HG03571 (cell line): ENCODE data around the gene BLCAP.
"Not testable (repeated sequence)": the region's sequence is repeated elsewhere in the genome, so short reads cannot be mapped to it uniquely, and the experiment has no call there.

Experiments used
- ATAC-seq: cut with Tn5 transposase; IDR thresholded peaks from one replicate; pipeline ENCODE4 v1.9.1; 2021; ENCODE audit not compliant: unreplicated experiment

Gene BLCAP

GRCh38 chr20:37558306-37558705 is 30.6 kb upstream of the BLCAP start:
- no peak for ATAC-seq

DNA sequence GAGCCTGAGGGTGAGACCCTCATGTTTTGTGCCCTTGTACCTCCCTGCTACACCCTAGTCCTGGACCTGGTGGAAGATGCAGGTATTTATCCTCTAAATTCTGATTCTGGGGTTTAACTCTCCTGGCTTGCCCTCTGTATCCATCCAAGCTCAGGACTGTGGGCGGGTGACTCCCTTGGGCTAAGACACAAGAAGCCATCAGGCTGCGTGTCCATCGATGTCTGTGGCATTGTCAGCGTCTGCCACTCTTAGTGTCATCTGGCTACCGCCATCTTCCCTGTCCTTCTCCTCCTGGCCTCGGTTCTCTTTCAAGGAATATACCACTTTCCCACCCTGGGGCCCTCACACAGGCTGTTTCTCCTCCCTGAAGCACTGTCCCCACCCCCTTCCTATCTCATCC is 28.9 kb upstream of the BLCAP start:
- ATAC-seq, result no peak

GRCh38 chr20:37554721-37555298 is 27.1 kb upstream of the BLCAP start:
- not testable (repeated sequence) for ATAC-seq

DNA sequence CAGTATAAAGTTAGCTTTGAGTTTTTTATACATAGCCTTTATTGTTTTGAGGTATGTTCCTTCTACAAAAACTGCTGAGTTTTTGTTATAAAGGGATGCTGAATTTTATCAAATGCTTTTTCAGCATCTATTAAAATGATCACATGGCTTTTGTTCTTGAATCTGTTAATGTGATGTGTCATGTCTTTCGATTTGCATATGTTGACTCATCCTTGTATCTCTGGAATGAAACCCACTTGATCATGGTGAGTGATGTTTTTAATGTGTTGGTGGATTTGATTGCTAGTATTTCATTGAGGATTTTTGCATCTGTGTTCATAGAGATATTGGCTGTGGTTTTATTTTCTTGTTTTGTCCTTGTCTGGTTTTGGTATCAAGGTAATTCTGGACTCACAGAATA is 24.7 kb upstream of the BLCAP start:
- no peak for ATAC-seq

GRCh38 chr20:37551660-37552059 is 24.0 kb upstream of the BLCAP start:
- not testable (repeated sequence) for ATAC-seq

DNA sequence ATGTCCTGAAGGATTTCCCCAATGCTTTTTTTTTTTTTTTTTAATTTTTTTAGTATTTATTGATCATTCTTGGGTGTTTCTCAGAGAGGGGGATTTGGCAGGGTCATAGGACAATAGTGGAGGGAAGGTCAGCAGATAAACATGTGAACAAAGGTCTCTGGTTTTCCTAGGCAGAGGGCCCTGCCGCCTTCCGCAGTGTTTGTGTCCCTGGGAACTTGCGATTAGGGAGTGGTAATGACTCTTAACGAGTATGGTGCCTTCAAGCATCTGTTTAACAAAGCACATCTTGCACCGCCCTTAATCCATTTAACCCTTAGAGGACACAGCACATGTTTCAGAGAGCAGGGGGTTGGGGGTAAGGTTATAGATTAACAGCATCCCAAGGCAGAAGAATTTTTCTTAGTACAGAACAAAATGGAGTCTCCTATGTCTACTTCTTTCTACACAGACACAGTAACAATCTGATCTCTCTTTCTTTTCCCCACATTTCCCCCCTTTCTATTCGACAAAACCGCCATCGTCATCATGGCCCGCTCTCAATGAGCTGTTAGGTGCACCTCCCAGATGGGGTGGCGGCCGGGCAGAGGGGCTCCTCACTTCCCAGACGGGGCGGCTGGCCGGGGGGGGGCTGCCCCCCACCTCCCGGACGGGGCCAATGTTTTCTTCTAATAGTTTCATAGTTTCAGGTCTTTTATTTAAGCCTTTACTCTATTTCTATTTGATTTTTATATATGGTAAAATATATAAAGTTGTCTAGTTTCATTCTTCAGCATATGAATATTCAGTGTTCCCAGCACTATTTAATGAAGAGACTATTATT is 22.6 kb upstream of the BLCAP start:
- not testable (repeated sequence) for ATAC-seq

- ATAC-seq, result no peak
These were observed 20.2 kb upstream of the BLCAP start for GRCh38 chr20:37547912-37548311.

DNA sequence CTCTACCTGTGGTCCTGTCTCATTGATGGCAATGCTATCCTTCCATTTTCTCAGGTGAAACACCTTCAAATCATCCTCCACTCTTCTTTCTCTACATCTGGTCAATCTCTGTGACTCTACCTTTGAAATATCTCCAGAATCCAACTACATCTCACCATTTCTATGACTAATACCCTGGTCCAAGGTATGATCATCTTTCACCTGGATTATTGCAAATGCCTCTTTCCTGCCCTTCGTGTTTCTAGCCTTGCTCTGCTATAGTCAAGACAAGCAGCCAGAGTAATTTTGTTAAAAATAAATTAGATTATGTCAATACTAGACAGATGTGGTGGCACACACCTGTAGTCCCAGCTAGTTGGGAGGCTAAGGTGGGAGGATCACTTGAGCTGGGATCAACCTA is 17.8 kb upstream of the BLCAP start:
- no peak for ATAC-seq

- no peak for ATAC-seq
These were observed 16.7 kb upstream of the BLCAP start for GRCh38 chr20:37544386-37544785.

DNA sequence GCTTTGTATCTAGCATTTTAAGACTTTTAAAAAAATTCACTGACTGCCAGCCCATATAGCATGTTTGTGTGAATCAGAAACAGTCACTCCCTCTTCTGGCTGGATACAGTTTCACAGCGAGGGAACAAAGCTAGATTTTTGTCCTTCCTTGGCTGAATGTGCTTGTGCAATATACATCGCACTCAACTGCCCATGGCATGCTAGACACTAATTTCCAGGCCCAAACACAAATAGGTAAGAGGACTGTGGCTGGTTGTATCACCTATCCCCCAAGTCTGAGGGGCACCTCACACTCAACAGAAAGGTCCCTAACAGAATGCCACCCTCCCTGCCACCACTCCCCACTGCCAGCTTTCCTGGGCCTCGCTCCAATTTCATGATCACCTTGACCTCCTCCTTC is 16.2 kb upstream of the BLCAP start:
- no peak for ATAC-seq

GRCh38 chr20:37542281-37542680 is 14.6 kb upstream of the BLCAP start:
- ATAC-seq, result no peak

- no peak for ATAC-seq
These were observed 13.7 kb upstream of the BLCAP start for GRCh38 chr20:37541326-37541725.

DNA sequence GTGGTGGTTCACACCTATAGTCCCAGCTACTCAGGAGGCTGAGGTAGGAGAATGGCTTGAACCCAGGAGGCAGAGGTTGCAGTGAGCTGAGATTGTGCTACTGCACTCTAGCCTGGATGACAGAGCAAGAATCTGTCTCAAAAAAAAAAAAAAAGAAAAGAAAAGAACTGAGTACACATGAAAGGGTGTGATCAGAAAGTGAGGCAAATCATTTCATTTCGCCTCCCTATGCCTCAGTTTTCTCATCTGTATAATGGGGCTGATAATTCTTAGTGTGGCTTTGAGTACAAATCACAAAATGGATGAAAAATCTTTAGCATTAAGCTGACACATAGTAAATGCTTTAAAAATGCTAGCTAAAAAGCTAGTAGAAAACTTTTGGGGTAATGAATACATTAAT is 13.2 kb upstream of the BLCAP start:
- ATAC-seq, result not testable (repeated sequence)

DNA sequence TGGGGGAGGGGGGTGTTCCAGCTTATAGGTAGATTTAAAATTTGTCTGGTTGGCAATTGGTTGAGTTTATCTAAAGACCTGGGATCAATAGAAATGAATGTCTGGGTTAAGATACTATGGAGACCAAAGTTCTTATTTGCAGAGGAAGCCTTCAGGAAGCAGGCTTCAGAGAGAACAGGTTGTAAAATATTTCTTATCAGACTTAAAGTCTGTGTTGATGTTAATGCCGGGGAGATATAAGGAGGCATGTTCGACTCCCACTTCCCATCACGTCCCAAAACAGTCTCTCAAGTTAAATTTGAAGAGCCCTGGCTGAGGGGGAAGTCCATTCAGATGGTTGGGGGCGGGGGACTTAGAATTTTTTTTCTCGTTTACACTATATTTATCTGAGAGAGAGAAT is 12.3 kb upstream of the BLCAP start:
- no peak for ATAC-seq

- ATAC-seq, result no peak
These were observed 11.7 kb upstream of the BLCAP start for GRCh38 chr20:37539424-37539823.

GRCh38 chr20:37538003-37538402 is 10.3 kb upstream of the BLCAP start:
- no peak for ATAC-seq

DNA sequence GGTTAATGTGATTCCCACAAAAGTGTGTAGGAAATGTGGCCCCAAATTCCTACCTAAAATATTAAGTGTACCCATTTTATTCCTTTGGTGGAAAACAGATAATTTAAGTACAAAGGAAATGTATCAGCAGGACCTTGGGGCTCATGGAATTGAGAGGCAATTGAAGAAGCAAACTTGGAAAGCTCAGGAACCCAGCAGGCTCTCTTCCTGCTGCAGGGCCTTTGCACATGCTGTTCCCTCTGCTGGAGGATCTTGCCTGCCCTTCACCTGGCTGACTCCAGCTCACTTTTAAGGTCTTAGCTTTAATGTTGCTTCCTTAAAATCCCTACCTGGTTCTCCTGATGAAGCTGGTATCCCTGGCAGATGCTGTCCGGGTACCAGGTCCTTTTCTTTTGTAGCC is 9.8 kb upstream of the BLCAP start:
- ATAC-seq, result no peak

DNA sequence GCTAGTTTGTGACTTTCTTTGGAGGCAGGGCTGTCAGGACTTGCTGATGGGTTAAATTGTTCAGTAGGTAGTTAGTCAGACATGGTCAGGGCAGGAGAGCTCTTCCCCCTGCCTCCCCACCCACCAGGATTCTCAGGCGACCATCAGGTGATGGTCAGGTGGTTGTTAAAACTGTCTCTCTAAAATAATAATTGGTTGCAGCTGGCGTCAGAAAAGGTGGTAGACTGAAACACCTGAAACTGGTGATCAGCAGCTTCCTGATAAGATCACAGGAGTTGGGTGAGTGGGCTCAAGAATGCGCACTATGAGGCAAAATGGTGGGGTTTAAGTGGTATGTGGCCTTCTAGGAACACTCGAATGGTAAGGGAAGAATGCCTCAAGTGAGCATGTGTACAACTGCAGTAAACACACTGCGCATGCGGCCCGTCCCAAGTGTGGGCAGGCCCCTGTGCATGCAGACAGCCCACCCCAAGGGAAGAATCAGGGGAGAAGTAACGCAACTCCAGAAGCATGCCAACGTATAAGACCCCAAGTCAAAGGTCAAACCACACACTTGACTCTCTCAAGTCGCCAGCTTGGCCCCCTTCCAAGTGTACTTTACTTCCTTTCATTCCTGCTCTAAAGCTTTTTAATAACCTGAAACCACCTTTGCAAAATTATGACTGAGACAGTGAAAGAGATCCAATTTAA is 7.9 kb upstream of the BLCAP start:
- ATAC-seq, result no peak

DNA sequence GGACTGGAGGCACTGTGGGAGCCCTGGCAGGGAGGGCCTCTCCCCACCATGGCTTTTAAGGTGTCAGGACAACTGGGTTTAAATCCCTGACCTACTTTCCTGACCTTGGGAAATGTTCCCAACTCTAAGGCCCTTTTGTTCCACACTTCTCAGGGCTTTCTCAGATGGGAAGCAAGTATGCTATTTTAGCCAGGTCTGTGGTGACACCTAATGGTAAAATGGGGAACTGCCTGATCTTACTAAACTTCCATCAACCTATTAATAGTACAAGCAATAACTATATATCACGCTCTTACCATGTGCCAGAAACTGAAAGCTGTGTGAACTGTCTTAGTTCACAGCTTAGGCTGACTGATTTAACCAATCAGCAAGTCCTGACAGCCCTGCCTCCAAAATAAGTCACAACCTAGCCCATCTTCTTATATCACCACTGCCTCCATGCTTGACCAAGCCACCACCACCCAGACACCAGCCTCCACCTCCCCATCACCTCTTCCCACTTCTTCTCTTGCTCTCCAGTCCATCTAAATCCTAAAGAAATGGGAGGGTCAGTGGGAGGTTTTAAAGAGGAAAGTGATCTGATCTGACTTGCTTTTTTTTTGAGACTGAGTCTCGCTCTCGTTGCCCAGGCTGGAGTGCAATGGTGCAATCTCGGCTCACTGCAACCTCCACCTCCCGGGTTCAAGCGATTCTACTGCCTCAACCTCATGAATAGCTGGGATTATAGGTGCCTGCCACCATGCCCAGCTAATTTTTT is 6.9 kb upstream of the BLCAP start:
- peak; percentile 77 for ATAC-seq

DNA sequence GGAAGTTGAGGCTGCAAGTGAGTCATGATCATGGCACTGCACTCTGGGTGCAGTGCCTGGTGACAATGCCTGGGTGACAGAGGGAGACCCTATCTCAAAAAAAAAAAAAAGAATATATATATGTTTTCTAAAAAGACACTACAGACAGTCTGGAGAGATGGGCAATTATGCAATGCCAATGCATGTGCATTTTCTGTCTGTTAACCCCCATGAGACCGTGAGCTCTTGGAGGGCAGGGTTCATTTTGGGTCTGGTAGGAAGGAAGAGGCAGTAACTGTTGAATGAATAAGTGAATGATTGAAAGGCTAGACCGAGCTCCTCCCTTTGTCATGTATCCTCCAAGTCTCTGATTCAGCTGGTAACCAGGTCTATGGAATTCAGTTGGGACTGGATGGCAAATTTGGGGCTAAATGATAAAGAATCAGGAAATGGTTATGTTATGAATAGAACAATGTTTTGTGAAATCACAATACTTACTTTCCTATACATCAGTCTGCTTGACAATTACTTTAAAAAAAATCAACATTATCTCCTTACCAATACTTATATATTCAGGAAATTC is 5.6 kb upstream of the BLCAP start:
- ATAC-seq, result no peak

DNA sequence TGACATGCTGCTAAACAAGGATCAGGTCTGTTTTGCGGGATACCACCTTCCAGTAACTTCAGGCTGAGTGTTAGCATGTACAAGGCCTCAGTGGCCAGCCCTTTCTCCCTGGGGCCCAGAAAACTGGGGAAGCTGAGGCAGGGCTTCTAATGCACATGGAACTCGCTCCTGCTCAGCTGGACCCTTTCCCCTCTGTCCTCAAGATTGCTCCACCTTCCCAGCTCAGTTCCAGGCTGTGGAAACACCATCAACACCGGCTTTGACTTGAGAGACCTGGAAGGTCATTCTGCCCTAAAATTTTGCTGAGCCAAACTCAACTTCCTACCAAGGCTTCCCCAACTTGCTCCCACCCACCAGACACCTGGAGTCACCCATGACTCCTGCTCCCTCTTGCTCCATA is 4.2 kb upstream of the BLCAP start:
- ATAC-seq, result no peak
